Kidney (tissue), 14 donors: ENCODE measurements around the gene AKAP4. TPM values are rescaled to one million over a fixed set of nuclear protein-coding genes. Genes with fewer than 3 reads are reported as not detected.

ENCODE experiments used
- DNase-seq, 5 donors: peaks; one replicate each; pipeline ENCODE4 v3.0.0-alpha.2; 2013 to 2020
- FAIRE-seq: peaks from 2 replicates; lab custom pipeline; 2012; peaks lifted over from hg19 to GRCh38; lab: Jason Lieb, UNC
- H3K27ac ChIP-seq, 2 donors: one replicate each; pipeline ENCODE4 v1.7.0; 2013; ENCODE audit warnings: low read depth in 2 of 2, low read length in 2 of 2, inconsistent platforms in 1 of 2
- H3K27me3 ChIP-seq: one replicate; pipeline ENCODE4 v1.7.1; 2013; ENCODE audit warnings: low read length, inconsistent platforms; ENCODE audit not compliant: control insufficient read depth, insufficient read depth
- H3K36me3 ChIP-seq, 3 donors: one replicate each; pipeline versions ENCODE4 v1.7.0 to v1.7.1; 2013; ENCODE audit warnings: low read length in 3 of 3, control low read depth in 1 of 3, inconsistent platforms in 1 of 3; ENCODE audit not compliant: insufficient read depth in 3 of 3, control insufficient read depth in 2 of 3
- H3K4me1 ChIP-seq, 3 donors: one replicate each; pipeline versions ENCODE4 v1.7.0 to v1.7.1; 2013; ENCODE audit warnings: low read length in 3 of 3, inconsistent platforms in 1 of 3, low read depth in 1 of 3; ENCODE audit not compliant: control insufficient read depth in 2 of 3, insufficient read depth in 2 of 3
- H3K4me3 ChIP-seq, 3 donors: one replicate each; pipeline versions ENCODE4 v1.7.0 to v1.8.1; 2013; ENCODE audit warnings: low read length in 3 of 3, control low read depth in 1 of 3, inconsistent platforms in 1 of 3
- H3K9ac ChIP-seq, 3 donors: one replicate each; pipeline versions ENCODE4 v1.7.0 to v1.7.1; 2013; ENCODE audit warnings: low read length in 3 of 3, control low read depth in 1 of 3, inconsistent platforms in 1 of 3
- H3K9me3 ChIP-seq, 3 donors: one replicate each; pipeline versions ENCODE4 v1.7.0 to v1.7.1; 2013; ENCODE audit warnings: low read length in 3 of 3, control low read depth in 1 of 3, inconsistent platforms in 1 of 3; ENCODE audit not compliant: control insufficient read depth in 2 of 3, insufficient read depth in 1 of 3
- intact Hi-C: fragments of 100-400 bp; cut with DNase I; formaldehyde crosslinking; loops from one replicate; pipeline ENCODE4 v1.11.1; 2022
- polyA plus RNA-seq: library from polyadenylated mRNA; stranded (reverse); fragments of 350-450 nt; fragmentation: Illumina TruSeq; extraction: RNeasy Lipid Tissue Mini Kit (QIAGEN cat#74804); gene quantifications from one replicate; pipeline ENCODE4 v1.2.3, GENCODE V29; 2014; ENCODE audit warnings: low read depth, low replicate concordance; ENCODE audit not compliant: insufficient read depth
- total RNA-seq: library from RNA; stranded (reverse); fragmentation: NEBNext Ultra II Directional; extraction: Animal tissue kit (Norgen Biotek cat#: 25700); gene quantifications from one replicate; pipeline ENCODE4 v1.2.1, GENCODE V29; 2021
- TF ChIP-seq, protein P1 (sequence below): IDR thresholded peaks from 3 replicates; pipeline ENCODE4 v1.5.1; 2012; ENCODE audit warnings: mild to moderate bottlenecking, moderate library complexity, borderline replicate concordance; ENCODE audit not compliant: insufficient read depth; ENCODE audit errors: extremely low read depth
- donor health status: control.
- donor health status: control.
- donor health status: control.
- donor health status: control.
- donor health status: control.
- donor health status: DM: yes; HTN: yes; CAD: no.
- donor health status: Normal renal cell carcinoma (clear cell type).

The AKAP4 gene
- total and polyA plus RNA-seq, 2 donors from 2014 or later, result not detected

DNA sequence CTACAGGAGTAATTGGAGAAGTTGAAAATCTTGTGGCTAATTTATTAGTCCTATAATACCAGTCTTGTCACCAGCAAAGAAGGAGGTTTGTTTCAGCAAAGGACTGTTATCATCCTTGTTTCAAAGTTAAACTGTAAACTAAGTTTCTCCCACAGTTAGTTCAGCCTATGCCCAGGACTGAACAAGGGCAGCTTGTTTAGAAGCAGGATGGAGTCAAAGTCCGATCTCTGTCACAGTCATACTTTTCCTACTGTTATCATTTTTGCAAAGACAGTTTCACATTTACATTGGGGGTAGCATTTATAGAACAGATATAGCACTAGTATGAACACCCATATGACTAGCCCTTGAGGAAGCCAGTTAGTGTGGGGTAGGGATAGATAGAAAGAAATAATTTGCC, 46.4 kb downstream of the AKAP4 start:
- Histone ChIP-seq H3K36me3 (no peaks in the 10 kb centered on the region), H3K27me3 (no peaks in the 10 kb centered on the region), H3K9ac (no peak overlapping the region), H3K4me1 (no peaks in the 10 kb centered on the region), H3K27ac (no peak overlapping the region), H3K4me3 (no peak overlapping the region), H3K9me3 (no peaks in the 10 kb centered on the region)
- FAIRE-seq (no peak), DNase-seq (no peak)
- intact Hi-C loops, result no loop called here
- TF ChIP-seq, protein P1, sequence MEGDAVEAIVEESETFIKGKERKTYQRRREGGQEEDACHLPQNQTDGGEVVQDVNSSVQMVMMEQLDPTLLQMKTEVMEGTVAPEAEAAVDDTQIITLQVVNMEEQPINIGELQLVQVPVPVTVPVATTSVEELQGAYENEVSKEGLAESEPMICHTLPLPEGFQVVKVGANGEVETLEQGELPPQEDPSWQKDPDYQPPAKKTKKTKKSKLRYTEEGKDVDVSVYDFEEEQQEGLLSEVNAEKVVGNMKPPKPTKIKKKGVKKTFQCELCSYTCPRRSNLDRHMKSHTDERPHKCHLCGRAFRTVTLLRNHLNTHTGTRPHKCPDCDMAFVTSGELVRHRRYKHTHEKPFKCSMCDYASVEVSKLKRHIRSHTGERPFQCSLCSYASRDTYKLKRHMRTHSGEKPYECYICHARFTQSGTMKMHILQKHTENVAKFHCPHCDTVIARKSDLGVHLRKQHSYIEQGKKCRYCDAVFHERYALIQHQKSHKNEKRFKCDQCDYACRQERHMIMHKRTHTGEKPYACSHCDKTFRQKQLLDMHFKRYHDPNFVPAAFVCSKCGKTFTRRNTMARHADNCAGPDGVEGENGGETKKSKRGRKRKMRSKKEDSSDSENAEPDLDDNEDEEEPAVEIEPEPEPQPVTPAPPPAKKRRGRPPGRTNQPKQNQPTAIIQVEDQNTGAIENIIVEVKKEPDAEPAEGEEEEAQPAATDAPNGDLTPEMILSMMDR, result no peak

DNA sequence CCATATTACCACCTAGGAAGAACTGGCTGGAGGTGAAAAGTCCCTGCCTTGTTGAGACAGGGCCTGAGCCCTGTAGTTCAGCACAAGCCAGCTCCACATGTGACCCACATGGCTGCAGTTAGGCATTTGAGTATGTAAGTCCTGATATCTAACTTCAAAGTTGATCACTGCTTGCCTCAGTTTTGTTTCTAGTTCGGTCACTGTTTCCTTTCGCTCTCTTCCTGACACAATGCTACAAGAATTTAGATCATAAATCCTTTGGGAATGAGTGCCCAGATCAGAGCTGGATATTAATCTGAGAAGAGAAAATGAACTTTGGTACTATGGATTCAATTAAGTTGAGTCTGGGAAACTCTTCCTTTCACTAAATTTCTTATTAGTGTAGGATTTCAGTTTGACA, 48.4 kb downstream of the AKAP4 start:
- intact Hi-C loops, result no loop called here
- no peaks in the 10 kb centered on the region for H3K36me3 ChIP-seq
- H3K9me3 ChIP-seq, result no peaks in the 10 kb centered on the region
- H3K27me3 ChIP-seq, result no peaks in the 10 kb centered on the region
- no peak for FAIRE-seq
- no peak overlapping the region for H3K27ac ChIP-seq
- DNase-seq, result no peak
- H3K4me1 ChIP-seq, result no peaks in the 10 kb centered on the region
- TF ChIP-seq, protein P1, result no peak
- H3K4me3 ChIP-seq, result no peak overlapping the region
- H3K9ac ChIP-seq, result no peak overlapping the region

DNA sequence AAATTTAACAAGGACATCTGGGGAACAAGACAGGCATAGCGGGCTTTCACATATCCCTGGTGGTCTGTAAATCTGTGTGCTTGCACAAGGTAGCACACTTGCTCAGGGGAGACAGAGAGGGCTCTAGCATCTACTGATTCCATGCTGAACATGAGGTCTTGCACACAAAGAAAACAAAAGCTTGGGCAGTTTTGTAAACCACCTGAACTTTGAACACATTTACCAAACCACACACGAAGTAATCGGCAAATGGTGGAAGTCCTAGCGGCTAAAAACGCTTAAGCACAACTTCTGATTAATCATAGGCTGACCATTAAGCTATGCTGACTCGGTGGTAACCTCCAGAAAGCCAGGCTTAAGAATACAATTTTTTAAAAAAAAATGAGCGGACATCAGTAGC, 52.8 kb downstream of the AKAP4 start:
- Histone ChIP-seq H3K27ac (no peak overlapping the region), H3K9ac (no peak overlapping the region), H3K9me3 (no peaks in the 10 kb centered on the region), H3K36me3 (no peaks in the 10 kb centered on the region), H3K4me1 (no peaks in the 10 kb centered on the region), H3K4me3 (no peak overlapping the region), H3K27me3 (no peaks in the 10 kb centered on the region)
- FAIRE-seq, result no peak
- DNase-seq, result no peak
- TF ChIP-seq, protein P1, result no peak
- intact Hi-C loops, result no loop called here

Other genes with a start within 250 kb of the AKAP4 start
- 1.5 TPM for gene CCNB3, start 3.8 kb upstream of the AKAP4 start, total RNA-seq
- 0.41 TPM for gene CCNB3, start 3.8 kb upstream of the AKAP4 start, polyA plus RNA-seq